SJSA1 (cell line): ENCODE measurements around the gene TMTC2. TPM values are rescaled to one million over a fixed set of nuclear protein-coding genes. Genes with fewer than 3 reads are reported as not detected.
"Not testable (repeated sequence)": the region's sequence is repeated elsewhere in the genome, so short reads cannot be mapped to it uniquely, and the experiment has no call there.

Experiments used
- DNase-seq, 2 experiments: peaks; one replicate each; pipeline ENCODE4 v3.0.0-alpha.2; 2015 to 2020; ENCODE audit warnings: low spot score in 2 of 2, low read depth in 1 of 2
- H3K27ac ChIP-seq: fragments of 250-450 bp; sonication (Bioruptor Pico); 2 replicates; pipeline ENCODE4 v1.5.1; 2020; ENCODE audit warnings: mild to moderate bottlenecking, moderate library complexity
- H3K27me3 ChIP-seq: fragments of 250-450 bp; sonication (Bioruptor Pico); replicated peaks from 2 replicates; pipeline ENCODE4 v1.5.1; 2020; ENCODE audit warnings: mild to moderate bottlenecking, moderate library complexity
- H3K36me3 ChIP-seq: fragments of 250-450 bp; sonication (Bioruptor Pico); 2 replicates; pipeline ENCODE4 v1.5.1; 2020; ENCODE audit warnings: mild to moderate bottlenecking
- H3K4me1 ChIP-seq: fragments of 250-450 bp; sonication (Bioruptor Pico); replicated peaks from 2 replicates; pipeline ENCODE4 v1.6.1; 2021; ENCODE audit warnings: mild to moderate bottlenecking
- H3K4me3 ChIP-seq: fragments of 250-450 bp; sonication (Bioruptor Pico); 2 replicates; pipeline ENCODE4 v1.5.1; 2020; ENCODE audit warnings: mild to moderate bottlenecking
- H3K9me3 ChIP-seq: fragments of 250-450 bp; sonication (Bioruptor Pico); replicated peaks from 2 replicates; pipeline ENCODE4 v1.5.1; 2020; ENCODE audit warnings: mild to moderate bottlenecking
- total RNA-seq: library from RNA; depleted of rRNA; stranded (reverse); fragments of >200 nt; shearing (Covaris generic); gene quantifications from 2 replicates; pipeline ENCODE4 v1.2.3, GENCODE V29; 2014

TMTC2 gene
- total RNA-seq, 1 experiment from 2014 or later = 0.13 TPM

DNA sequence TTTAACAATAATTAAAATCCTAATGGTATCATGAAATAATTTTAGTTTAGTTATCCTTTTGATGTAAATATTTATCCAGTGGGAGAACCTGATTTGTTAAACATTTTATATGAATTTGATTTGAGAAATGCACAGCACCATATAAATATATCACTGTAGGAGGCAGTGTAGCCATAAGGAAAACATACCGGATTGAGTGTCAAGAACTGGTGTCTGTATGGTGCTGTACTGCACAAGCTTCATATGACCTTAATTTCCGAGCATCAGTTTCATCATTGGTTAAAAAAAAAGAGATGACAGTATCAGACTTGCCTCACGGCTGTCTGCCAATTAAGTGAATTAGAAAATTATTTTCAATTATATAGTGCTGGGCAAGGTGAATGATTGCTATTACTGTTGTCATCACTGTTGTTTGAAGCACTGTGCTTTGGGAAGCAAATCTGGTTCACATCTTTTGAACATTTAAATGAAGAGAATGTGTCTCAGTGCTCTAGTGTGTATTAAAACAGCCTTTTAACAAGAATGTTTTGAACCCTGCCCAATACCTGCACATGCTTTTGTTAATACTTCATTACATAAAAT lies 72.1 kb downstream of the TMTC2 start:
- H3K9me3 ChIP-seq = no peaks in the 10 kb centered on the region
- no peak overlapping the region for H3K4me3 ChIP-seq
- DNase-seq = no peak
- H3K27ac ChIP-seq = no peak overlapping the region
- H3K36me3 ChIP-seq = no peaks in the 10 kb centered on the region
- H3K4me1 ChIP-seq = no peaks in the 10 kb centered on the region
- no peaks in the 10 kb centered on the region; the same call in 1 of the 2 replicates for H3K27me3 ChIP-seq

- H3K36me3 ChIP-seq = no peaks in the 10 kb centered on the region
- H3K4me1 ChIP-seq = no peaks in the 10 kb centered on the region
- no peak for DNase-seq
- H3K27ac ChIP-seq = no peak overlapping the region
- H3K9me3 ChIP-seq = no peaks in the 10 kb centered on the region
- no peaks in the 10 kb centered on the region; the same call in 1 of the 2 replicates for H3K27me3 ChIP-seq
- H3K4me3 ChIP-seq = no peak overlapping the region
Observed at GRCh38 chr12:82760423-82760822, 73.7 kb downstream of the TMTC2 start.

- not testable (repeated sequence) for H3K36me3 ChIP-seq, H3K9me3 ChIP-seq, H3K27ac ChIP-seq, H3K4me3 ChIP-seq, H3K27me3 ChIP-seq, H3K4me1 ChIP-seq, DNase-seq
Observed at GRCh38 chr12:82765206-82765605, 78.5 kb downstream of the TMTC2 start.

DNA sequence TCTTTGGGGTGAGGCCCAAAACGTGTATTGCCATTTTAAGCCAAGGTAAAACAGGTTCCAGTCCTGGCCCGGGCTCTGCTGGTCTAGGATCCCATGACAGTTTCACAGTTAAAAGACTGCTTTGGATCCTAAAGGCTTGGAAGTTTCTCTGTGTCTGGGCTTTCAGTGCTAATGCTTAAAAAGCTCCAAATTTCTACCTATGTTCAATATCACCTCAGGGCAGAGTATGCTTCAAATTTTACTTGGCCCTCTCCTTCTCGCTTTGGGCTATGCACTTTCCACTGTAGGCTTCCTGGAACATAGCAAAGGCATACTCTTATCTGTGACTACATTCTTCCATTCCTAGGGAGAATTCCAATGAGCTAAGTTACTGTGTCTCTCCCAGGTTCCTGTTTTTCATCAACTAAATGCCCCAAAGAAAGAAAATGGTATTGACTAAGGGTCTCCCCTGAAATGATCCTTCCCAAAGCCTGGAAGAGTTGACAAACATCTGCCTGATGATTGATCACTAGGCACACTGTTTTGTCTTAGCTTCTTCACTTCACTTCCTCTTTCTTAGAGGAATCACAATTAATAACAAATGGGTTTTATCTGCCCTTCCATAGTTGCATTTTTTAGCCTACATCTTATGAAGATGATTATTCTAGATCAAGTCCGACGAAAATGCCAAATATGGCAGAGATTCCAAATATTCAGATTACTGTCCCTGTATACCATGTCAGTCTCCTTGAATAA lies 79.4 kb downstream of the TMTC2 start:
- H3K27ac ChIP-seq = no peak overlapping the region
- no peaks in the 10 kb centered on the region for H3K27me3 ChIP-seq
- H3K36me3 ChIP-seq = no peaks in the 10 kb centered on the region
- no peaks in the 10 kb centered on the region for H3K4me1 ChIP-seq
- H3K9me3 ChIP-seq = no peaks in the 10 kb centered on the region
- no peak overlapping the region for H3K4me3 ChIP-seq
- DNase-seq = no peak

DNA sequence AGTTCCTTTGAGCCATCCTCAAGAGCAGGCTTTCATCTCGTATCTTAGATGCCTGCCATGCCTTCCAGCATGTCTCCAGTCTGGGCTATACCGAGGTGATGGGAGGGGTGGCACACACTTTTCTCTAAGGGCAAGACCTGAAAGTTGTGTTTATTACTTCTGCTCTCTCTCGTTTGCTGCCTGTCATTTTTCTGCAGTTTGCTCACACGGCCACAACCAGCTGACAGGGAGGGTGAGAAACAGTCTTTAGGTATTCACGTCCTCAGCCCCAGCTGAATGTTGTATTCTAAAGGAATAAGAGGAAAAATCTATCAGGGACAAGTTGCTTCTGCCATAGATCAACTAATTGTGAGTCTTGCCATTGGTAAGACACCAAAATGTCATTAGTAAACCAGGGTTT lies 88.0 kb downstream of the TMTC2 start:
- no peaks in the 10 kb centered on the region; the same call in 1 of the 2 replicates for H3K9me3 ChIP-seq
- no peak overlapping the region for H3K27ac ChIP-seq
- H3K4me1 ChIP-seq = no peaks in the 10 kb centered on the region
- H3K4me3 ChIP-seq = no peak overlapping the region
- no peak for DNase-seq
- no peaks in the 10 kb centered on the region for H3K27me3 ChIP-seq
- no peaks in the 10 kb centered on the region for H3K36me3 ChIP-seq

DNA sequence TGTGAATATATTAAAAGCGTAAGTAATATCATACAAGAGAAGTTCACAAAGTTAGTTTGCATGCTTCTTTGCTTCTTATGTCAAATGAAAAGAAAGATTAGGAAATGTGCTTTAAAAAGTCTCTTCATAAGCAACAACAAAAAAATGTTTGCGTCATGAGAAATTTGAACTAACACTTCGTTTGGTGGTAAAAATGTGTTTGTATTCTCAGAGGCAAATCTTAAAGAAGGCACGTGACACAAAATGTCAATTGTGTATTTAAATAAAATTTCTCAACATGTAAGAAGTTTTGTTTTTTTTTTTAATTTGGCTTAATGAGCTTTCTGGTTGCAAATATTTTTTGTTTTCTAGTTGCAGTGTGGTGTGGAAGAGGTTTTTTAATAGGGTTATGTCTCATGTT lies 93.8 kb downstream of the TMTC2 start:
- Histone ChIP-seq H3K27me3 (no peaks in the 10 kb centered on the region), H3K4me1 (no peaks in the 10 kb centered on the region), H3K4me3 (no peak overlapping the region), H3K36me3 (no peaks in the 10 kb centered on the region), H3K9me3 (no peaks in the 10 kb centered on the region; the same call in 1 of the 2 replicates), H3K27ac (no peak overlapping the region)
- DNase-seq = no peak

DNA sequence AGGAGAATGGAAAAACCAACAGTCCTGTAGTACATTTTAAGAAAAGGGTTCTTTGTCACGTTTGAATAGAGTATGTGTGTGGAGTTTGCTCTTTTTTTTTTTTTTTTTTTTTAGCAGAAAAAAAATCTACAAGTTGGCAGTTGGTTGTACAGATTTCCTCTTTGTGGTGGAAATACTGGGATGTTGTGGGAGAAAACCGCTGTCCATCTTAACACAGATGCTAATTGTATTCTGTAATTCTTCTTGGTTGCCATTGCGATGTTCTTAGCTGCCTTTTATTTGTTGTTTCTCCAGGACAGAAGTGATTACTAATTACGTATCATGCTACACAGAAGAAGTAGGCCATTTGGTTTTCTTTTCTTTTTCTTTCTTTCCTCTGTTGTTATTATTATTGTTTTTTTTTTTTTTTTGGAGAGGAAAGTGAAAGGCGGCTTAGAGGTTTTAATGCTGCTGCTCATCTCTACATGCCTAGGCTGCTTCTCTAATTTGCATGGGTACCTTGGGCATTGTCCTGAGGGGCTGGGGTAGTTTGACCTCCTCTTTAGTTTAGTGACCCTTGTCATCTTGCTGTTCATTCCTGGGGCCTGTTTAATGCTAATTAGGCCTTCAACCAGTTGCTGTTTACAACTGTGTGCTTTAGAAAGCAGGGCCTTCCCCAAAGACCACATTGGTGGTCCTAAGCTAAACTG lies 94.7 kb downstream of the TMTC2 start:
- no peak for DNase-seq
- Histone ChIP-seq H3K4me1 (no peaks in the 10 kb centered on the region), H3K36me3 (no peaks in the 10 kb centered on the region), H3K27me3 (no peaks in the 10 kb centered on the region), H3K27ac (no peak overlapping the region), H3K9me3 (no peaks in the 10 kb centered on the region), H3K4me3 (no peak overlapping the region)

DNA sequence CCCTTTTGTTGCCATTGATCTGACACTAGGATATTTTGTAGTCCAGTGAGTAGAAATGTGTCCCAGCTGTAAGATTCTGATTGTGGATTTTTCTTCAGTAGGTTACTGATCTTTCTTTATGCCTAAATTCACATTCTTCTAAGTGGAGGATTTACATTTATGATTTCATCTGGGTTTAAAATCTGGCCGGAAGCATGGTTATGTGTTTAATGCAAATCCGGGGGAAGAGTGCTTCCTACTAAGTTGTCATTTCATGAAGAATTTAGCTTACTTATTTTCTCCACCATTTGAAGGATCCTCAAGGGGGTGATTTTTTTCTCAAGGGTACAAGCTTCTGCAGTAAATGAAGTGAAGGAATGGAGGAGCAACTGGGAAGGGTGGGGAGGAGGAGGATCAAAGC lies 96.7 kb downstream of the TMTC2 start:
- no peak for DNase-seq
- no peaks in the 10 kb centered on the region for H3K9me3 ChIP-seq
- no peaks in the 10 kb centered on the region for H3K36me3 ChIP-seq
- no peaks in the 10 kb centered on the region for H3K27me3 ChIP-seq
- H3K4me1 ChIP-seq = no peaks in the 10 kb centered on the region
- H3K4me3 ChIP-seq = no peak overlapping the region
- H3K27ac ChIP-seq = no peak overlapping the region

GRCh38 chr12:82787016-82787415 lies 100.3 kb downstream of the TMTC2 start:
- Histone ChIP-seq H3K4me3 (no peak overlapping the region), H3K9me3 (no peaks in the 10 kb centered on the region), H3K27me3 (no peaks in the 10 kb centered on the region), H3K27ac (no peak overlapping the region), H3K4me1 (no peaks in the 10 kb centered on the region), H3K36me3 (no peaks in the 10 kb centered on the region)
- DNase-seq = no peak

GRCh38 chr12:82788594-82788993 lies 101.9 kb downstream of the TMTC2 start:
- Histone ChIP-seq H3K9me3 (no peaks in the 10 kb centered on the region; the same call in 1 of the 2 replicates), H3K4me1 (no peaks in the 10 kb centered on the region), H3K36me3 (no peaks in the 10 kb centered on the region), H3K27ac (no peak overlapping the region), H3K27me3 (no peaks in the 10 kb centered on the region), H3K4me3 (no peak overlapping the region)
- DNase-seq = no peak

DNA sequence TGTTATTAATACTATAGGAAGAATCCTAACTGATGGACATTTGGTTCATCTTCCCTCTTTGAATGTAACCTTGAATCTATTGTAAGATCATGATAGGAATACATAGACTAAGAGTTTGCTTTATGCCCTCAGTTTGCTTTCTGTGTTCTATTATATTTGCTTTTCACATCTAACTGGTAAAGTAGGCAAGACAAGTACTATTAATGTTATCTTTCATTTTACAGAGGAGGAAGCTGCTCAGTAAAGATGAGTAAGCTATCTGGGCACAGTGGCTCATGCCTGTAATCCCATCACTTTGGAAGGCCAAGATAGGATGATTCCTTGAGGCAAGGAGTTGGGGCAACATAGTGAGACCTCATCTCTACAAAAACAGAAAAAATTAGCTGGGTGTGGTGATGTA lies 103.0 kb downstream of the TMTC2 start:
- Histone ChIP-seq H3K27ac (no peak overlapping the region), H3K27me3 (no peaks in the 10 kb centered on the region), H3K9me3 (no peaks in the 10 kb centered on the region; the same call in 1 of the 2 replicates), H3K4me1 (no peaks in the 10 kb centered on the region), H3K4me3 (no peak overlapping the region), H3K36me3 (no peaks in the 10 kb centered on the region)
- no peak for DNase-seq

DNA sequence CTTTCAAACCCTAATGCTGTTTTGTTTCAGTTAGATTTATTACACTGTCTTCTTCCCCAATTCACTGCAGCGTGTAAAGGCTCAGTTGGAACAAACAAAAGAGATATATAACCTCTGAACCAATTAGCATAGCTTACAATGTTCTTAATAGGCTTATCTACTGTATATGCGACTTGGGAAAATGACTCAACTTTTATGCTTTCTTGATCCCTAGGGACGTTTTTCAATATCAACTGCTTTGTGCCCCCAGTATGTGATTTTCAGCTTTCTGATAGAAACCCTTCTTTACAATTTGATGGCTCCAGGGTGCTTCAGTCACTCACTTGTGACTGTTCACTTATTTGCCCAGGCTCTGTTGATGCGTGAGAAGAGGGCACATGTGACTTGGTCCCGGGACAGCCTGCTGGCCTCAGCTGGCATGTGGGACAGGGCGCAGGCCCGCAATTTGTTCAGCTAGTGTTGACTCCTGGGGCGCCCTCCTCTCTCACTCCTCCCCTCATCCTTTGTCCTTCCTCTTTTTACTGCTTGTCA lies 107.1 kb downstream of the TMTC2 start:
- Histone ChIP-seq H3K27me3 (no peaks in the 10 kb centered on the region), H3K4me3 (no peak overlapping the region), H3K36me3 (no peaks in the 10 kb centered on the region), H3K9me3 (no peaks in the 10 kb centered on the region; the same call in 1 of the 2 replicates), H3K27ac (no peak overlapping the region), H3K4me1 (no peaks in the 10 kb centered on the region)
- DNase-seq = no peak

- H3K27me3 ChIP-seq = no peaks in the 10 kb centered on the region
- no peak for DNase-seq
- H3K36me3 ChIP-seq = no peaks in the 10 kb centered on the region
- no peak overlapping the region for H3K4me3 ChIP-seq
- H3K27ac ChIP-seq = no peak overlapping the region
- no peaks in the 10 kb centered on the region; the same call in 1 of the 2 replicates for H3K9me3 ChIP-seq
- H3K4me1 ChIP-seq = no peaks in the 10 kb centered on the region
Observed at GRCh38 chr12:82797480-82797879, 110.8 kb downstream of the TMTC2 start.

GRCh38 chr12:82800185-82800584 lies 113.5 kb downstream of the TMTC2 start:
- Histone ChIP-seq H3K4me3 (no peak overlapping the region), H3K9me3 (no peaks in the 10 kb centered on the region), H3K4me1 (no peaks in the 10 kb centered on the region), H3K27ac (no peak overlapping the region), H3K36me3 (no peaks in the 10 kb centered on the region), H3K27me3 (no peaks in the 10 kb centered on the region)
- DNase-seq = no peak
